A204.1 (cell line): Measurements from ENCODE around the gene GFRA4.
"Not testable (repeated sequence)": the region's sequence is repeated elsewhere in the genome, so short reads cannot be mapped to it uniquely, and the experiment has no call there.

Experiments
- FAIRE-seq: peaks from 2 replicates; lab custom pipeline; 2012; peaks lifted over from hg19 to GRCh38; lab: Jason Lieb, UNC

The GFRA4 gene

DNA sequence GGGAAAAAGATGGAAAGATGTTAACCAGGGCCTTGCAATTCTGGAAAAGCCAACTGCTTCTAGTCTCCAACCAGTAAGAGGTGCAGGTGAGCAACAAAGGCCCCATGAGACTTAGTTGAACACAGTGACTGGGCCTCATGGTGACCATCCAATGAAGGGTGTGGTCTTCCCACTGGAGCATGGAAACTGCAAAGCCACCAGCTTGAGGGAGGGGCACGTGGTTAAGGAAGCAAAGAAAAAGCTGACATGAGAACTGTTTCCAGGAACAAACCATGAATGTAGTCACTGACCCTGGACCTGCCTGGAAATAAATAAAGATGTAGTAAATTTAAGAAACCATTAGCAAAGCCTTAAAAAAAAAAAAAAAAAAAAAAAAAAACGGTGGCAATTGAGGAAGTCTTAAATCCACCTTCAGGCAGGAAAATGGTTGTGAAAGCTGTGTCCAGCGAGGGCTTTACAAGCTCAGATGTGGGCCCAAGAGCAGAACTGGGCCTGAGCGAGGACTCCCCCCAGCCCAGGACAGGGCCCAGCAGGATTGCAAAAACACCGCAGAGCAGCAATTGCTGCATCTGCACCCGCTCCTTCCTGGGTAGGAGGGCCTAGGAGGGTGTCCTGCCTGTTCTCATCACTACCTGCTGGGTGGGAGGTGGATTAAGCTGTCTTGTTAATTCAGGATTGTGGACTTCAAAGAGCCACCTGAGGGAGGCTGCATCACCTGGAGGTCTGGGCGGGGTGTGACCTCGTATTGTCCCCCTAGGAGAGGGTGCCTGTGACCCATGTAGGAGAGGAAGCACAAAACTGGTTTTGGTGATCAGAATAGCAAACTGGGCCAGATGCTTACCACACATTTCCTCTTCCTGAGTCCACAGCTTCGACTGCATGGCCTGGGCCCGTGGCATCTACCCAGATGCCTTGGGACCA is 10.3 kb downstream of the GFRA4 start:
- FAIRE-seq, result no peak

DNA sequence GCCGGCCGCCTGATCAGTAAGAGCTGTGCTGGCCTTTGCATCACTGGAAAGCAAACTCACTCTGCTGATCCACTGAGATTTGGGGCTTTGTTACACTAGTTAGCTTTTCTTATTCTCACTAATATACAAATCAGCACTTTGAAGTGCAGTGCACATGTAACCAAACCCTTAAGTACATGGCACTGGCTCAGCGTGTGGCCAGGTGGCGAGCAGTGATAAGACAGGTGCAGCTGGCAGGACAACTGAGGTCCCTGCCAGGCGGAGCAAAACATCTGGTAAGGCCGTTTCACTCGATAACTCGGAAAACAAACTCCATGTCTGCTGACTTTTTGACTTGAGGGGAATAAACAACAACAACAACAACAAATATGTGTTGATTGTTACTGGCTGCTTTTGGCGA is 11.0 kb downstream of the GFRA4 start:
- no peak for FAIRE-seq

DNA sequence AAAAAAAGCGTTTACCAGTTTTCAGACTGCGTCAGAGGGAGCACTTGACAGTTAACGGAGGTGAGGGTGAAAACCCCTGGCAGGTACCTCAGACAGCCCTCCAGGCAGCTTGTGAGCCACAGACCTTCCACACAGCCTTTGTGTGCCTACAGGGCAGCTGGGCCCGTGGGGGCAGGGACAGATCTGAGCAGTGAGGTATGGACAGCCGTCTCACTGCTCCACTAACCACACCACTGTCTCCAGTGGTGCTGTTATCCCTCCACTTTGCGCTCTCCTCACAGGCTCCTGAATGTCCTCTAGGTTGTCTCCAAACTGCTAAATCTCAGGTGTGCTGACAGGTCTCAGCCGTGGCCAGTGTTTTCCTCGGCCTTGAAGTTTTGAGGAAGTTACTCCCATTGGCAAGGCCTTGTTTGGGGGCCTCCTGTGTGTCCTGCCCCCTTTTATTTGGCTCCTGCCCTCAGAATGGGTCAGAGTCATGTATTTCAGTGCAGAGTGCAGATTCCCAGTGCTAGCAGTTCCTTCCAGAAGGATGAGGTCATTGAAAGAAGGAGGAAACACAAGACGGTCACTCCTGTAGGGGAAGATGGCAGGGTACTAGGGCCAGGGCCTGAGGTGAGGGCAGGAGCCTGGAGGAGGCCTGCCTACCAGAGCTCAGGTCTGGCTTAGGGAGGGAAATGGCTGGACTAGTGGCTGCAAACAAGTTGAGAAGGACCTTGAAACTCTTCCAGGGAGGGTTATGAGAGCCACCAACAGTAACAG is 11.8 kb downstream of the GFRA4 start:
- no peak for FAIRE-seq

DNA sequence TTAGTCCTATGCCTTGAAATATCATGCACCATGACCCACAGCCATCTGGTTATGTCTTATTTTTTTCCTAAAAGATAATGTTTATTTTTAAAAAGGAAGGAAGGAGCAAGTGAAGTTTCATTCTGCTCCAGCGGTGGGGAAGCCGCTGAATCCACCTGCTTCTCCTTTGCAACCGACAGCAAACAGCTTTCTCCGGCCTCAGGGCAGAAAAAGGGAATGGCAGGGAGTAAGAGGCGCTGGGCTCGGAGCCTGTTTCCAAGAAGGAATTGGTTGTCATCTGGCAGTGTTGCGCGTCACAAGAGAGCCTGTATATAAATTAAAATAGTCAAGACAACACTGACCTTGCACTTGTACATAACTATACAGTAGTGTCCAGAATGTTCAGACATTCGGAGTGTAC is 14.2 kb downstream of the GFRA4 start:
- FAIRE-seq, result no peak

DNA sequence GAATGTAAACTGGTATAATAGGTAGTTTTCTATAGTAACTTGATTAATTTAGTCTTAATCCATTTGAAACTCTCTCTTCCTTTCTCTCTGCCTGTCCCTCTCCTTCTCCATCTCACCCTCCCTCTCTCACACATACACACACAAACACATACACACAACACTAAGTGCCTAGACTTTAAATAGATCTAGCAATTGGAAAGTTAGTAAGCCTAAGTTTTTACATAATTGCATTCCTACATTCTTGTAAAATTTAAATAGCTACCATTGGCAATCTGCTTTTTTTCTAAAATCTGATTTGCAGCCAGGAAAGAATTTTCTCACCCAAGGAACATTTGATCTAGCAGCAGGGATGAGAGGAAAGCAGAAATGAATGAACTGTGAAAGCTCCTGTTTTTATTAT is 15.7 kb downstream of the GFRA4 start:
- FAIRE-seq, result no peak

DNA sequence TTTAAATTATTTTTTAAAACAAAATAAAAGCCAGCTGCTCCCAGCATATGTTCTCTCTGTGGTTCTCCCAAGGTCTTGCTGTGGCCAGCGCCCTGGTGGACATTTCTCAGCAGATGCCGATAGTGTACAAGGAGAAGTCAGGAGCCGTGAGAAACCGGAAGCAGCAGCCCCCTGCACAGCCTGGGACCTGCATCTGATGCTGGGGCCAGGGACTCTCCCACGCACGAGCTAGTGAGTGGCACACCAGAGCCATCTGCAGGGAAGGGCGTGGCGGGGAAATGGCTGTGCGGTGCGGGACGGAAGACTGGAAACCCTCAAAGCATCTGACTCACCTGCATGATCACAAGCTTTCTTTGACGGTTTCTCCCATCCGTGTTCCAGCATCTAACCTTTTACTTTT is 16.5 kb downstream of the GFRA4 start:
- no peak for FAIRE-seq

DNA sequence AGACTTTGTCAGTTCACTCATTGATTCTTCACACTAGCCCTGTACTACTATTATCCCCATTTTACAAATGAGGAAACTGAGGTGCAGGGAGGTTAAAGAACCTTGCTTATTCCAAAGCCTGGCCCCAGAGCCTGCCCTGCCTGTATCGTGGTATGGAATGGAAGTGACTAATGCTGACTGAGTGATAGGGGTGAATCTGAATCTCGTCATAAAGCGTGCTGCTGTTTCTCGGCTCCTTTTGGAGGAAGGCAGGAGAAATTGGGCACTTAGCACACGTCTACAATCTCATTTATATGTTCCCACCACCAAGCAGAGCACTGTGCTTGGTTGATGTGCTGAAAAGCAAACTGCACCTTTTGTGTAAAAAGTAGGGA is 17.1 kb downstream of the GFRA4 start:
- FAIRE-seq, result no peak

DNA sequence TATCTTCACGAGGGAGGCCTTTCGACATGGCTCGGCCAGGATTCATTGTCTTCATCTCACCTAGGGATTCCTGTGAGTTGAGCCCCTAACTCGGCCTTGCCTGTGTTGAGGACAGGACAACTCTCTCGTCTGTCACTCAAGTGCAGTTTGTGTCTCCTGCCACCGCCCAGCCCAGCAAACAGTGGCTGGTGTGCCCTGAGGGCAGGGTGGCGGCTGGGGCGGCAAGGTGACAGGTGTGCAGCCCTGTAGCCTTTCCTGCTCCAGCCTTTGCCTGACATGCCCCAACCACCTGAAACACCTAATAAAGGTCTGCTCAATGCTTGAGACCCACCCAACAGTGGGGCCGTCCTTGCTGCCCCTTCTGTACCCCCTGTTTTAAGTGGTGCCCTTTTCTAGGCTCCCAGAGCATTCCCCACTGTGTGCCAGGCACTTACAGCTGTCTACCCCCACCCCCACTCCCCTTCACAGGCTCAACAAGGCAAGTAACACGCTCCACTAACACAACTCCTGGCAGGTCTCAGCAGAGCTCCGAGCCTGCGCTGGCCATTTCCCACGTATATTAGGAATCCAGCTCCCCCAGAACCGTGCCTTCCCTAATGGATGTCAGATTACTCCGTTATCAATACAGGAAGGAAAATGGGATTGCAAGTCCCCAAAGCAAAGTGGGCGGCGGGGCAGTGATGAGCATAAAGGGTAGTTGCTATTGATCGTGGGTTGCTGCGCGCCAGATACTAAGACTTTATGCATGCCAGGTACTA is 17.7 kb downstream of the GFRA4 start:
- no peak for FAIRE-seq

DNA sequence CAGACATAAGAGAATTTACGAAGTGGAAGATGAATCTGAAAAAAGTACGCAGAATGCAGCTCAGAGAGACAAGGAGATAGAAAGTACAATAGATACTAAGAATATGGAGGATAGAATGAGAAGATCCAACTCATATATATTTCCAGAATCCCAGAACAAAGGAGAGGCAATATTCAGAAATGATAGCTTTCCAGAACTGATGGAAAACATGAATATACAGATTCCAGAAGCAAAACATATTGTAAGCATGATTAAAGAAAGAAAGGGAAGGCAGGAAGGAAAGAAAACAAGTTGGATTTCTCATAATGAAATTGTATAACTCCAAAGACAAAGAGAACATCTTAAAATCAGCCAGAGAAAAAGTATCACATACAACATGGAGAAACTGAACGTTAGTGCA is 22.9 kb downstream of the GFRA4 start:
- no peak for FAIRE-seq

DNA sequence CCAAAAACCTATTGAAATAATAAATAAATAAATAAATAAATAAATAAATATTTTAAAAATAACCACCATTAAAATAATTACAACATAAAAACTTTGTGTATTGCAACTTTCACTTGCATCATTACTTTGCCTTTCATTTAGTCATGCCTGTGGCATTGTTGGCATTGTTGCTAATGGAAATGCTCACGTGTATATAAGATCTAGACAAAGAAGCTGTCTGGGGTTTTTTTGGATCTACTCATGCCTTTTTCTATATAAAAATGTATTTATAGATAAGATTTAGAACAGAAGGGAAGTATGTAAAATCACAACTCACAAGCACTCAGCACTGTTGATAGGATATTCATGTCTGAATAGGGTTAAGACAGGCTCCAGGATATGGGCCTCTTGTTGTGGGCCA is 27.9 kb downstream of the GFRA4 start:
- no peak for FAIRE-seq

DNA sequence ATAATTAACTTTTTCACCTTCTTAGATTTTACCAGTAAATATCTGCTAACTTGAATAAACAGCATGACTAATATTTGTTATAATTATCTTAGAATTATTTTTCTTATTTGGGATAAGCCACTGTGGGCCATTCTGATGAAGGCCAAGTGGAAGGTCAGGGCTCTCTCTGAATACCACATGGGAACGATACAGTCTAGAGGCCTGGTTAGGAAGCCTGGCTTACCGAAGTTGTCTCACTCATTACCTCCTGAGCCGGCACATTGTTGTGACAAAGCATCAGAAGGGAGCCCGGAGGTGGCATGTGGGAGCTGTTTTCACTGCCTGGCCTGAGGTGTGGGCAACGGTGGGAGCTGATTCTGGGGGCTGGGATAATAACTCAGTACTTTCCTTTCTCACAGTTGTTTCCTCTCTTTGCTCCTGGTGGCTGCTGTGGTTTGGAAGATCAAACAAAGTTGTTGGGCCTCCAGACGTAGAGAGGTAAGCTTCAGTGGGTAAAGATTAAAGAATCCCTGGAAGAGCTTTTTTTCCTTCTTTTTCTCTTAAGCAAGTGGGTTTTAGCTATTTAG is 29.2 kb downstream of the GFRA4 start:
- FAIRE-seq, result no peak

DNA sequence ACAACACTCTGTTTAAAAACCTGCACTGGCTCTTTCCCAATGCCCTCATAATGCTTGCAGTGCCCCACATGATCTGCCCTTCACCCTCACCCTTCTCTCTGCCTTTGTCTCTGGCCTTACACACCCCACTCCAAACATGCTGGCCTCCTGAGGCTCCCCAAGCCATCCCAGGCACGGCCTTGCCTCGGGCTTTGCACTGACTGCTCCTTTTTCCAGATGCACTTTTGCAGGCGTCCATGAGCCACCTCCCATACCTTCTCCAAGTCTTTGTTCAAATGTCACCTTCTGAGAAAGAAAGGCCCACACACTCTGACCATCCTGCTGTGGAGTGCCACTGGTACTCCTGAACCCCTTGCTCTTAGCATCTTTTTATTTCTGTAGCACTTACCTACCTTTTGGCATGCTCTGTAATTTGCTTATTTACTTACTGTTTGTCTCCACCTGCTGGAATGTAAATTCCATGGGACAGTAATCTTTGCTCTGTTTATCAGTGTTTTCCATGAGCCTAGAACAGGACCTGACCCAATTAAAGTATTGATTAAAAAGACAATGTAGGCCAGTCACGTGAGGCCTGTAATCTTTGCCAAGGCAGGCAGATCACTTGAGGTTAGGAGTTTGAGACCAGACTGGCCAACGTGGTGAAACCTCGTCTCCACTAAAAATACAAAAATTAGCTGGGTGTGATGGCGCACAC is 30.7 kb downstream of the GFRA4 start:
- FAIRE-seq, result no peak

DNA sequence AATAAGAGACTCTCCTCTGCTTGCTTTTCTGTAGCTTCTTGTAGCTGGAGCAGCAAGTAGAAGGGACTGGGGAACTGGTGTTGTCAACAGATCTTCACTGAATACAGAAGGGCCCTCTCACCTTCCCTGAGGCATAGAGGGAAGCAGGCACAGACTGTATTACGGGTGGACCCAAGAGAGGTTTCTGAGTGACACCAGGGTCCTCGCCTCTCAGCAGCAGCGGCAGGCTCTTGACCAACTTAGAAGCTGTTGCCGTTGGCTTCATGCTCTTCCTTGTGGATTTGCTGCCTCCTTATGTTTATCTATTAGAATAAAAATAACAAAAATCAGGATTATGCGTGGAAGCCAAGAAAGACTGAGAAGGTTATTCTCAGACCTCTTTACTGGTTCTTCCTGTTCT is 31.7 kb downstream of the GFRA4 start:
- FAIRE-seq, result no peak

DNA sequence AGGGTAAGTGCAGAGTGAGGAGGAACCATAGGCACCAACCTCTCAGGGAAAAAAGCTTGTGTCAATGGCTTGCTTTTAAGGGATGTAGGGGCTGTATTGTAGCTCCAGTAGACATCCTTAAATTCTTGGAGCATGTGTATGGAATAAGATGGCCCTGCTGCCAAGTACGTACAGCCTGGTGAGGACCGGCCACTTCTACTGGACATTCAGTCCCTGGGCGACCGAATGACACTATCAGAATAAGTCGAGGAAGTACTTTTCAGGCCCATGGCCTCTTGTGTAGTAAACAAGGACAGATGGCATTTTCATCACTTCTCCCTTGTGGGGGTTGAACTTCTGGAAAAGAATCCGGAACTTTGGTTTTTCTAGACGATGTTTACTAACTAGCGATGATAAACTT is 32.8 kb downstream of the GFRA4 start:
- FAIRE-seq, result no peak

DNA sequence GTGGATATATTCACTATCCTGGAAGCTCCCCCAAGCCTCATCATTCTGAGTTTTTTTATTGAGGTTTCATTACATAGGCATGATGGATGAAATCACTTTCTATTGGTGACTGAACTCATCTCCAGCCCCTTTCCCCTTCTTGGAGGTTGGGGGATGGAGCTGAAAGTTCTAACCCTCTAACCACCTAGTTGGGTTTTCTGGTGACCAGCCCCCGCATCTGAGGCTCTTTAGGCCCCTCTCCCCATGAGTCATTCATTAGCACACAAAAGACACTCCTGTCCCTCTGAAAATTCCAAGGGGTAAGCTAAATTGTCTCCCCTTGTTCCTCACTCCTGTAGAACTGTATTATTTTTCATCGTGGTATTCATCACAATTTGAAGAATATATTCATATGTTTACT is 33.3 kb downstream of the GFRA4 start:
- no peak for FAIRE-seq

DNA sequence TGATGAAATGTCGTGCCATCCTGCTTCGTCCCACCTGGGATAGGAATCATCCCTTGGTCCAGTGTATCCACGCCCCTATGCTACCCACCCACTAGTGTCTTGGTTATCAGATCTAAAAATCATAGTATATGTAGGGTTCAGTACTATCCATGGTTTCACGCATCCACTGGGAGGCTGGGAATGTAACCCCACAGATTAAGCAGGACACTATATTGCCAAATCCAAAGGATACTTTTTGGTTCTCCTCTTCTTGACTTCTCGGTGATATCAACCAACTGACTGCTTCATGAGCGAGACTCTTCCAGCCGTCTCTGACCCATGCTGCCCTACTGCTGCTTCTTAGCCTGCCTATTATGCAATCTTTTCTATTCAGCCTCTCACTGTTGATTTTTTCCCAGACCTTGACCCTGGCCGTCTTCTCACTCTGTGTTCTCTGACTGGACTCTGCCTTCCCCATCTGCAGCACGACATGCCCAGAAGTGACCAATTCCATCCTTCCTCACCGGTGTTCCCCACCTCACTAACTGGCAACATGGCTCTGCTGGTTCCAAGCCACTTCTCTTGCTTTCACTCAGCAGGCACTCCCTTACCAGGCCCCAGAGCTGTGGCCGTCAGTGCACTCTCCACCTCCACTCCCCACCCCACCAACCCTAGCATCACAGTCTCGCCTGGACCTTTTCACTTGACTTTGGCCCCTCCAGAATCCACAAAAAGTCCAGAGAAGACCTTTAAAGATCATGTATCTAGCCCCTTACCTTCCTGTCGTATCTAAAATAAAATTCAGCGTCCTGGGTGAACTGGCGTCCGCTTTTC is 34.5 kb downstream of the GFRA4 start:
- no peak for FAIRE-seq

DNA sequence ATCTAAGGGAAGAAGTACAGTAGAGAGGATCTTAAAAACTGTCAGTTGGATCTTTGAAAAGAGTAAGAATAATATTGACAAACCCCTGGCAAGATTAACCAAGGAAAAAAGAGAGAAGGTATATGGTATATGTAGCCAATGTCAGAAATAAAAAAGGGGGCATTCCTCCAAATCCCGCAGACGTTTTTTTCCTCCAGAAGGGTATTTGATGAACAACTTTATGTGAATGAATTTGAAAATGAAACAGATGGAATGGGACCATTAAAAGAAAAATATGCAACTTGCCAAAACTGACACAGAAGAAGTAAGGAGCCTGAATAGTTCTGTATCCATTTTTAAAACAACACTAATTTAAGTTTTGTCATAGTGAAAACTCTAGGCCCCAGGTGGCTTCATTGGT is 35.7 kb downstream of the GFRA4 start:
- FAIRE-seq, result no peak

DNA sequence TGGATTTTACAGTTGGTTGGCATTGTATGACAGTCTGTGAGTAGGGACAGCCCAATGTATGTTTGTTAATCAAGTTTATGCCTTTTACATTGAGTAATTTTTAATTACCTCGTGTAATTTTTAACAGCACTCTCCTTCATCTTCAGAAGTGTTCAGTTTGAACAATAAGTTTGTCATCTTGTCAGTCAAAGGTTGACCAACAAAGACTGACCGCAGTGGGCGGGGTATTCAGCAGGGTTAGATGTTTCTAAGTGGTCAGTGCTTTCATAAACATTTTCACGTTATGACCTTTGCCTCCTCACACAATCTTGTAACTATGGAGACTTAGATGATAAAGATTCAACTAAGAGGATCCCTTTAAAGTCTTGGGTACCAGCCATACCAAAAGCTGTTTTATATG is 40.8 kb downstream of the GFRA4 start:
- FAIRE-seq, result no peak

DNA sequence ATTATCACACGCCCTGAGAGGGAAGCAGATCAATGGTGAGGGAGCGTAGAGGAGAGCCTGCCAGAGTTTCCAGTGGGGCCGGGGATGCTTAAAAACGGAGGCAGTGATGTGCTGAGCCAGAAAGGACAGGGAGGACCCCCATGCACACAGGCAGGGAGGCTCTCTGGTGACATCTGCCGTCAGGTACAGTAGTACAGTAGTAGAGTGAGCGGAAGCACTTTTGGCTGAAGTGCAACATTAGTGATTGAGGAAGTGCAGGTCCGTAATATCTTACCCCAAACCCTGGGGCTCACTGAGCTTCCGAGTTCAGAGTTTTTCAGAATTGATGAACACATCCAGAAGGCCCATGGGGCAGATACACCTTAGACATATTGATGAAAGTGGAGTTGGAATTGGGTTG is 42.1 kb downstream of the GFRA4 start:
- FAIRE-seq, result no peak

DNA sequence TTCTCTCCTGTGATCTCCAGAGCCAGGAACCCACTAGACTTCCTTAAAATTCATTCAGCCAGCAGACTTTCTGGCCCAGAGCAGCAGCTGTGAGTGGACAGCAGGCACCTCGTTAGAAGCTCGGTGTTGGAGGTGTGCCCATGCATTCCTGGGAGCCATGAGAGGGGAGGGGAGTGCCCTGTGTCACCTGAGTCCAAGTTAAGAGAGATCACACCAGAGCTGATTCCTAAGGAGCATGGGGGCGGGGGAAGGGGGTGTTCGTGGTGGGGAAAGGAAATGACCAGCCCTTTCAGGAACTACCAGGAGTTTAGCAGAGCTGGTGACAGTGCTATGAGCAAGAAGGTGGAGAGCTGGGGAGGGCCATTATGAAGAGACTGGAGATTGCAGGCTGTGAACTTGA is 46.9 kb downstream of the GFRA4 start:
- FAIRE-seq, result no peak

DNA sequence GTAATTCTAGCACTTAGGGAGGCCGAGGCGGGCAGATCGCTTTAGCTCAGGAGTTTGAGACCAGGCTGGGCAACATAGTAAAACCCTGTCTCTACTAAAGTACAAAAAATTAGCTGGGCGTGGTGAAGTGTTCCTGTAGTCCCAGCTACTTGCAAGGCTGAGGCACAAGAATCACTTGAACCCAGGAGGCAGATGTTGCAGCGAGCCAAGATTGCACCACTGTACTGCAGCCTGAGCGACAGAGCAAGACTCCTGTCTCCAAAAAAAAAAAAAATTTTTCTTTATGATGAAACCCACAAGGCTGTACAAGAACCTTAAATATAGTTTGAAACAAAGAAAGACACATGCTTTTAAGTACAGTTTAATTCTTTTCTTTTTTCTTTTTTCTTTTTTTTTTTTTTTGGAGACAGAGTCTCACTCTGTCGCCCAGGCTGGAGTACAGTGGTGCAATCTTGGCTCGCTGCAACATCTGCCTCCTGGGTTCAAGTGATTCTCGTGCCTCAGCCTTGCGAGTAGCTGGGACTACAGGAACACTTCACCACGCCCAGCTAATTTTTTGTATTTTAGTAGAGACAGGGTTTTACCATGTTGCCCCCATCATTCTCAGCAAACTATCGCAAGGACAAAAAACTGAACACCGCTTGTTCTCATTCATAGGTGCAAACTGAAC is 47.9 kb downstream of the GFRA4 start:
- not testable (repeated sequence) for FAIRE-seq
